HEK293T (cell line): Measurements from ENCODE around the gene TAF6L.

Source experiments
- CTCF ChIA-PET: fragments of 350-600 bp; formaldehyde crosslinking; extraction: SDS; loops from one replicate; lab custom pipeline; 2021; ENCODE audit warnings: antibody characterized with exemption, inconsistent platforms; lab: Yijun Ruan, JAX
- POLR2A ChIA-PET: fragments of 350-600 bp; formaldehyde crosslinking; extraction: SDS; loops from one replicate; lab custom pipeline; 2020; ENCODE audit warnings: antibody characterized with exemption, inconsistent platforms; lab: Yijun Ruan, JAX
- DNase-seq: peaks from one replicate; pipeline ENCODE4 v3.0.0; 2012; ENCODE audit warnings: mixed read lengths; ENCODE audit errors: extremely low spot score
- ARNT ChIP-seq: fragments of 450-650 bp; IDR thresholded peaks from 2 replicates; pipeline ENCODE4 v1.6.1; 2017; ENCODE audit warnings: mild to moderate bottlenecking
- BHLHE40 ChIP-seq: fragments of 450-650 bp; IDR thresholded peaks from 2 replicates; pipeline ENCODE4 v1.6.1; 2016; ENCODE audit warnings: mild to moderate bottlenecking, moderate library complexity, borderline replicate concordance
- CTBP1 ChIP-seq: fragments of 450-650 bp; IDR thresholded peaks from 2 replicates; pipeline ENCODE4 v1.6.1; 2016; ENCODE audit warnings: borderline replicate concordance
- ELF4 ChIP-seq: fragments of 450-650 bp; IDR thresholded peaks from 2 replicates; pipeline ENCODE4 v1.6.1; 2017; ENCODE audit warnings: antibody characterized with exemption
- FOXA1 ChIP-seq: fragments of 450-650 bp; IDR thresholded peaks from 2 replicates; pipeline ENCODE4 v1.6.1; 2016; ENCODE audit warnings: mild to moderate bottlenecking
- FOXK2 ChIP-seq: fragments of 450-650 bp; IDR thresholded peaks from 2 replicates; pipeline ENCODE4 v1.6.1; 2016; ENCODE audit warnings: mild to moderate bottlenecking
- FOXM1 ChIP-seq: fragments of 450-650 bp; IDR thresholded peaks from 2 replicates; pipeline ENCODE4 v1.6.1; 2017; ENCODE audit warnings: mild to moderate bottlenecking, borderline replicate concordance
- HDGF ChIP-seq: fragments of 450-650 bp; IDR thresholded peaks from 2 replicates; pipeline ENCODE4 v1.6.1; 2017; ENCODE audit warnings: antibody characterized with exemption, borderline replicate concordance
- L3MBTL2 ChIP-seq: fragments of 450-650 bp; conservative IDR thresholded peaks from 2 replicates; pipeline ENCODE4 v1.6.1; 2016; ENCODE audit warnings: mild to moderate bottlenecking
- LEF1 ChIP-seq: fragments of 450-650 bp; IDR thresholded peaks from 2 replicates; pipeline ENCODE4 v1.6.1; 2017; ENCODE audit warnings: mild to moderate bottlenecking, borderline replicate concordance
- NFRKB ChIP-seq: fragments of 450-650 bp; IDR thresholded peaks from 2 replicates; pipeline ENCODE4 v1.6.1; 2016; ENCODE audit warnings: mild to moderate bottlenecking, moderate library complexity
- PKNOX1 ChIP-seq: fragments of 450-650 bp; IDR thresholded peaks from 2 replicates; pipeline ENCODE4 v1.6.1; 2016
- SP1 ChIP-seq: fragments of 450-650 bp; IDR thresholded peaks from 2 replicates; pipeline ENCODE4 v1.6.1; 2017
- SUZ12 ChIP-seq: fragments of 450-650 bp; IDR thresholded peaks from 2 replicates; pipeline ENCODE4 v1.6.1; 2016; ENCODE audit warnings: mild to moderate bottlenecking
- TARDBP ChIP-seq: fragments of 450-650 bp; IDR thresholded peaks from 2 replicates; pipeline ENCODE4 v1.6.1; 2016
- ZNF384 ChIP-seq: fragments of 450-650 bp; IDR thresholded peaks from 2 replicates; pipeline ENCODE4 v1.6.1; 2016

The TAF6L gene

GRCh38 chr11:62787005-62787759 lies 16.0 kb downstream of the TAF6L start, which contains the start of gene TMEM179B:
Gene TMEM179B, plus strand, starts transcription at chr11:62787402. Its CDS starts 30 bp downstream, at chr11:62787432.
- DNase-seq = peak; percentile 91
- POLR2A ChIA-PET = interaction anchor here (0.5 to 8.8 kb wide), 24 partner anchors 9 to 165 kb away, joined by 3 to 144 read pairs (median 6); partner anchors contain the start of genes B3GAT3, C11orf98, CSKMT and HNRNPUL2
- CTCF ChIA-PET = interaction anchor here (0.5 to 2.0 kb wide), 25 partner anchors 10 to 1140 kb away, joined by 3 to 22 read pairs (median 5); partner anchors contain the start of genes BSCL2, GNG3, HNRNPUL2 and STX5
- TF ChIP-seq FOXM1 (0 out of 2 replicates have a peak, but pooled peaks have one; percentile 4), ELF4 (peak; percentile 81), L3MBTL2 (peak; percentile 72), PKNOX1 (no peak)

DNA sequence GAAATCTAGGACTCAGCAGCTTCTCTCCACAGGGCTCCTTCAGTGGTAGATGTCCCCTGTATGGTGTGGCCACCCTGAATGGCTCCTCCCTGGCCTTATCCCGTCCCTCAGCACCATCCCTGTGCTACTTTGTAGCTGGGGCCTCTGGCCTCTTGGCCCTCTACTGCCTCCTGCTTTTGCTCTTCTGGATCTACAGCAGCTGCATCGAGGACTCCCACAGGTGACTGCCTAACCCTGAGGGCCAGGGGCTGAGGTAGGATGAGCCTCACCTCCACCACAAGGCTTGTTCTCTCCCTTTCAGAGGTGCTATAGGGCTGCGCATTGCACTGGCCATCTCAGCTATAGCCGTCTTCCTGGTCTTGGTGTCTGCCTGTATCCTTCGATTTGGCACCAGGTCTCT lies 17.8 kb downstream of the TAF6L start:
- DNase-seq = no peak
- ChIA-PET CTCF (interaction anchor here (0.6 to 1.1 kb wide), 2 partner anchors 35 to 42 kb away, joined by 3 read pairs; partner anchors contain the start of gene ZBTB3), POLR2A (interaction anchor here (0.8 to 8.8 kb wide), 7 partner anchors 15 to 73 kb away, joined by 3 to 144 read pairs (median 7); partner anchors contain the start of genes STX5, WDR74 and ZBTB3)
- TF ChIP-seq FOXM1 (no peak), NFRKB (no peak), L3MBTL2 (no peak), ZNF384 (no peak), TARDBP (no peak), HDGF (no peak), CTBP1 (no peak), SUZ12 (no peak), PKNOX1 (no peak)

GRCh38 chr11:62789576-62789975 lies 18.4 kb downstream of the TAF6L start:
- DNase-seq = no peak
- ChIA-PET CTCF (no interaction called here), POLR2A (interaction anchor here (0.8 to 8.8 kb wide), 6 partner anchors 15 to 72 kb away, joined by 3 to 144 read pairs (median 6); partner anchors contain the start of genes STX5, WDR74 and ZBTB3)
- TF ChIP-seq LEF1 = no peak
- no peak for TF ChIP-seq NFRKB
- TF ChIP-seq PKNOX1 = no peak
- TF ChIP-seq FOXM1 = no peak
- no peak for TF ChIP-seq FOXK2
- TF ChIP-seq SUZ12 = no peak
- no peak for TF ChIP-seq ELF4
- TF ChIP-seq HDGF = no peak
- TF ChIP-seq ARNT = no peak
- no peak for TF ChIP-seq FOXA1
- no peak for TF ChIP-seq L3MBTL2
- no peak for TF ChIP-seq BHLHE40
- TF ChIP-seq CTBP1 = no peak
- no peak for TF ChIP-seq ZNF384
- TF ChIP-seq SP1 = no peak
- no peak for TF ChIP-seq TARDBP

- CTCF ChIA-PET = no interaction called here
- TF ChIP-seq HDGF (peak; percentile 20; the same call in 1 of the 2 replicates), NFRKB (no peak), FOXM1 (no peak), SP1 (no peak), BHLHE40 (no peak), FOXA1 (no peak), TARDBP (no peak), ZNF384 (no peak), L3MBTL2 (peak; percentile 50), CTBP1 (no peak), SUZ12 (no peak), PKNOX1 (no peak), LEF1 (peak; percentile 29; the same call in 1 of the 2 replicates), ARNT (no peak), FOXK2 (no peak), ELF4 (peak; percentile 83; the same call in 1 of the 2 replicates)
- POLR2A ChIA-PET = interaction anchor here (0.7 to 8.8 kb wide), 6 partner anchors 29 to 90 kb away, joined by 3 to 144 read pairs (median 4); partner anchors contain the start of genes SLC3A2, WDR74 and ZBTB3
- peak; percentile 84 for DNase-seq
Measured at GRCh38 chr11:62791501-62792201, 20.5 kb downstream of the TAF6L start, which contains the start of gene TMEM223. Gene TMEM223, minus strand, starts transcription at chr11:62792006. Its CDS starts 12 bp downstream, at chr11:62791994.

DNA sequence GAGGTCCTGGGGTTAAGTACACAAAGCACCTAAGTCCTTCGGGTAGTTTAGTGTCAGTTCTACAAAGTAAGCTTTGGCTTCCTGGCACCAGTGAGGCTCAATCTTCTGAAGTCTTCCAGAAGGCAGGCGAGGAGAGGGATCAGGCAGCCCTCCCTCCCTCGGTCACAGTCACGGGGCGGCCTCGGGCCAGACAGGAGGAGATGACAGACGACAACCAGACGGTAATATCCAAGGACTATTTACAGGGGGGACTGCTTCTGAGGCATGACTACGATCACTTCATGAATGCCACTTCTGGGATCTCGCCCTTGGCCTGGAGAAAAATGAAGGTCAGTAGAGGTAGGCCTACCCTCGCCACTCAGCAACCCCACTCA lies 21.0 kb downstream of the TAF6L start:
- ChIA-PET POLR2A (interaction anchor here (0.6 to 8.8 kb wide), 5 partner anchors 12 to 88 kb away, joined by 3 to 144 read pairs (median 5); partner anchors contain the start of genes TAF6L and WDR74), CTCF (interaction anchor here (0.5 kb wide), 1 partner anchor 62 kb away, joined by 3 read pairs; no protein-coding TSS in a partner anchor)
- no peak for TF ChIP-seq HDGF
- no peak for DNase-seq
